Kidney (tissue), 14 donors: ENCODE data around the gene SPECC1L. TPM values are rescaled to one million over a fixed set of nuclear protein-coding genes. Genes with fewer than 3 reads are reported as not detected.
A peak's percentile ranks its signal among the peaks of the same experiment; 100 is the strongest.

Experiments
- DNase-seq, 5 donors: peaks; one replicate each; pipeline ENCODE4 v3.0.0-alpha.2; 2013 to 2020
- FAIRE-seq: peaks from 2 replicates; lab custom pipeline; 2012; peaks lifted over from hg19 to GRCh38; lab: Jason Lieb, UNC
- H3K27ac ChIP-seq, 2 donors: one replicate each; pipeline ENCODE4 v1.7.0; 2013; ENCODE audit warnings: low read depth in 2 of 2, low read length in 2 of 2, inconsistent platforms in 1 of 2
- H3K27me3 ChIP-seq: one replicate; pipeline ENCODE4 v1.7.1; 2013; ENCODE audit warnings: low read length, inconsistent platforms; ENCODE audit not compliant: control insufficient read depth, insufficient read depth
- H3K36me3 ChIP-seq, 3 donors: one replicate each; pipeline versions ENCODE4 v1.7.0 to v1.7.1; 2013; ENCODE audit warnings: low read length in 3 of 3, control low read depth in 1 of 3, inconsistent platforms in 1 of 3; ENCODE audit not compliant: insufficient read depth in 3 of 3, control insufficient read depth in 2 of 3
- H3K4me1 ChIP-seq, 3 donors: one replicate each; pipeline versions ENCODE4 v1.7.0 to v1.7.1; 2013; ENCODE audit warnings: low read length in 3 of 3, inconsistent platforms in 1 of 3, low read depth in 1 of 3; ENCODE audit not compliant: control insufficient read depth in 2 of 3, insufficient read depth in 2 of 3
- H3K4me3 ChIP-seq, 3 donors: one replicate each; pipeline versions ENCODE4 v1.7.0 to v1.8.1; 2013; ENCODE audit warnings: low read length in 3 of 3, control low read depth in 1 of 3, inconsistent platforms in 1 of 3
- H3K9ac ChIP-seq, 3 donors: one replicate each; pipeline versions ENCODE4 v1.7.0 to v1.7.1; 2013; ENCODE audit warnings: low read length in 3 of 3, control low read depth in 1 of 3, inconsistent platforms in 1 of 3
- H3K9me3 ChIP-seq, 3 donors: one replicate each; pipeline versions ENCODE4 v1.7.0 to v1.7.1; 2013; ENCODE audit warnings: low read length in 3 of 3, control low read depth in 1 of 3, inconsistent platforms in 1 of 3; ENCODE audit not compliant: control insufficient read depth in 2 of 3, insufficient read depth in 1 of 3
- intact Hi-C: fragments of 100-400 bp; cut with DNase I; formaldehyde crosslinking; loops from one replicate; pipeline ENCODE4 v1.11.1; 2022
- polyA plus RNA-seq: library from polyadenylated mRNA; stranded (reverse); fragments of 350-450 nt; fragmentation: Illumina TruSeq; extraction: RNeasy Lipid Tissue Mini Kit (QIAGEN cat#74804); gene quantifications from one replicate; pipeline ENCODE4 v1.2.3, GENCODE V29; 2014; ENCODE audit warnings: low read depth, low replicate concordance; ENCODE audit not compliant: insufficient read depth
- total RNA-seq: library from RNA; stranded (reverse); fragmentation: NEBNext Ultra II Directional; extraction: Animal tissue kit (Norgen Biotek cat#: 25700); gene quantifications from one replicate; pipeline ENCODE4 v1.2.1, GENCODE V29; 2021
- TF ChIP-seq, protein P1 (sequence below): IDR thresholded peaks from 3 replicates; pipeline ENCODE4 v1.5.1; 2012; ENCODE audit warnings: mild to moderate bottlenecking, moderate library complexity, borderline replicate concordance; ENCODE audit not compliant: insufficient read depth; ENCODE audit errors: extremely low read depth
- donor health status: control.
- donor health status: control.
- donor health status: control.
- donor health status: control.
- donor health status: control.
- donor health status: DM: yes; HTN: yes; CAD: no.
- donor health status: Normal renal cell carcinoma (clear cell type).

Gene SPECC1L
- total and polyA plus RNA-seq, 2 donors from 2014 or later, result 11.1 to 65.8 TPM

- Histone ChIP-seq H3K9me3 (no peaks in the 10 kb centered on the region), H3K9ac (peak overlapping the region in 1 of 3 donors; percentile 27), H3K4me1 (peaks cover 7 to 35% (median 17%) of the 10 kb centered on the region in 3 donors), H3K4me3 (no peak overlapping the region), H3K27me3 (no peaks in the 10 kb centered on the region), H3K27ac (no peak overlapping the region), H3K36me3 (no peaks in the 10 kb centered on the region)
- no peak for FAIRE-seq
- DNase-seq, result peak; percentile 58 to 79 (median 61)
- TF ChIP-seq, protein P1, sequence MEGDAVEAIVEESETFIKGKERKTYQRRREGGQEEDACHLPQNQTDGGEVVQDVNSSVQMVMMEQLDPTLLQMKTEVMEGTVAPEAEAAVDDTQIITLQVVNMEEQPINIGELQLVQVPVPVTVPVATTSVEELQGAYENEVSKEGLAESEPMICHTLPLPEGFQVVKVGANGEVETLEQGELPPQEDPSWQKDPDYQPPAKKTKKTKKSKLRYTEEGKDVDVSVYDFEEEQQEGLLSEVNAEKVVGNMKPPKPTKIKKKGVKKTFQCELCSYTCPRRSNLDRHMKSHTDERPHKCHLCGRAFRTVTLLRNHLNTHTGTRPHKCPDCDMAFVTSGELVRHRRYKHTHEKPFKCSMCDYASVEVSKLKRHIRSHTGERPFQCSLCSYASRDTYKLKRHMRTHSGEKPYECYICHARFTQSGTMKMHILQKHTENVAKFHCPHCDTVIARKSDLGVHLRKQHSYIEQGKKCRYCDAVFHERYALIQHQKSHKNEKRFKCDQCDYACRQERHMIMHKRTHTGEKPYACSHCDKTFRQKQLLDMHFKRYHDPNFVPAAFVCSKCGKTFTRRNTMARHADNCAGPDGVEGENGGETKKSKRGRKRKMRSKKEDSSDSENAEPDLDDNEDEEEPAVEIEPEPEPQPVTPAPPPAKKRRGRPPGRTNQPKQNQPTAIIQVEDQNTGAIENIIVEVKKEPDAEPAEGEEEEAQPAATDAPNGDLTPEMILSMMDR, result no peak
- intact Hi-C loops, result no loop called here
These were observed 136.6 kb downstream of the SPECC1L start for GRCh38 chr22:24407278-24407665.

DNA sequence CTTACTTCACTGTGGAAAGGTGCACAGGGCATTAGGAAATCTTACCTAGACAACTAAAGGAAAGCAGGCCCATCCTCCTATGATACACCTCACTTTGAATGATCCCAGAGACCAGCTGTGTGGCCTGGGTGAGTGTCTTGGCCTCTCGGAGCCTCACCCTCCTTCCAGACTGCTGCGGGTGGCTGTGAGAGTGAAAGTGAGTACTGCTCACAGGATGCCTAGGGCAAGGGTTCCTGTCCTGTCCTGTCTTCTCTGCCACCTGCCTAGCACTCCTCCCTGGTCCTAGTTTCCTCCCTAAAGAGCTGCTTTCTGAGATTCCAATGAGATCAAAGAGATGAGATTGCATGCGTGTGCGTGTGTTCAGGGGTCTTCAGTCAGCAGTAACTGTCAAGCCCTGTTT is 137.3 kb downstream of the SPECC1L start:
- Histone ChIP-seq H3K4me3 (no peak overlapping the region), H3K36me3 (no peaks in the 10 kb centered on the region), H3K4me1 (peaks cover 4 to 30% (median 11%) of the 10 kb centered on the region in 3 donors), H3K27me3 (no peaks in the 10 kb centered on the region), H3K9me3 (no peaks in the 10 kb centered on the region), H3K9ac (peak overlapping the region in 1 of 3 donors; percentile 27), H3K27ac (no peak overlapping the region)
- intact Hi-C loops, result no loop called here
- DNase-seq (no peak), FAIRE-seq (no peak)
- TF ChIP-seq, protein P1, result no peak

DNA sequence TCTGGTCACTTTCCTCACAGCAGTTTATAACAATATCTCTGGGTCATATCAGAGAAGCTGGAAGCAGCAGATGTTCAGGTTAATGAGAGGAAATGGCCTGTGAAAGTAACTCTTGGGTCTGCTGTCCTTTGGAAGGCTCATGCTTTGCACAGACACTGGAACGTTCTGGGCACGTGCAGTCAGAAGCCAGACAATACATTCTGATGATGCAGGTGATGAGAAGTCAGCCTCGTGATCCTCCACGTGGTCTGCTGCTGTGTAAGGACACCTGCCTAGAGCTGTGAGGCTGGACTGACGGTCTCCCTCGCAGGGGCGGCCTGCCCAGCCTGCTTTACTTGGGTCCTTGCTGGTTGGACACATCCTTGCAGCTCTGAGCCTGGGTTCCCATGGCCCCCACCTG is 138.0 kb downstream of the SPECC1L start:
- DNase-seq (peak in 1 of 5 donors; percentile 73), FAIRE-seq (no peak)
- no peak overlapping the region for H3K27ac ChIP-seq
- H3K36me3 ChIP-seq, result no peaks in the 10 kb centered on the region
- no peak overlapping the region for H3K9ac ChIP-seq
- H3K4me3 ChIP-seq, result no peak overlapping the region
- TF ChIP-seq, protein P1, result no peak
- H3K4me1 ChIP-seq, result peaks cover 2 to 27% (median 5%) of the 10 kb centered on the region in 3 donors
- H3K27me3 ChIP-seq, result no peaks in the 10 kb centered on the region
- no peaks in the 10 kb centered on the region for H3K9me3 ChIP-seq
- intact Hi-C loops, result no loop called here

- Histone ChIP-seq H3K27ac (no peak overlapping the region), H3K9ac (no peak overlapping the region), H3K27me3 (no peaks in the 10 kb centered on the region), H3K4me1 (peaks cover 2 to 24% (median 9%) of the 10 kb centered on the region in 3 donors), H3K36me3 (no peaks in the 10 kb centered on the region), H3K9me3 (no peaks in the 10 kb centered on the region), H3K4me3 (no peak overlapping the region)
- intact Hi-C loops, result no loop called here
- DNase-seq (no peak), FAIRE-seq (no peak)
- TF ChIP-seq, protein P1, result no peak
These were observed 139.1 kb downstream of the SPECC1L start for GRCh38 chr22:24409707-24410106.
